Common myeloid progenitor, CD34-positive (primary cell): ENCODE results near the gene STH.

Experiments used
- CTCF ChIA-PET: fragments of 350-600 bp; sonication (Branson Sonifier 250); formaldehyde crosslinking; loops from one replicate; lab custom pipeline; 2021; ENCODE audit warnings: antibody characterized with exemption; lab: Charles Lee
- POLR2A ChIA-PET: fragments of 350-600 bp; sonication (Branson Sonifier 250); formaldehyde crosslinking; loops from one replicate; lab custom pipeline; 2021; ENCODE audit warnings: antibody characterized with exemption; lab: Charles Lee
- DNase-seq, 3 donors: peaks; one replicate each; pipeline versions ENCODE4 v3.0.0 to v3.0.0-alpha.2; 2013
- H3K27ac ChIP-seq, 2 experiments: 1 replicate in 1 of 2; 2 replicates in 1 of 2; pipeline ENCODE4 v1.7.0; 2013; ENCODE audit warnings: inconsistent platforms in 2 of 2, low read length in 2 of 2, mild to moderate bottlenecking in 2 of 2, low read depth in 1 of 2, moderate library complexity in 1 of 2; ENCODE audit not compliant: severe bottlenecking in 2 of 2, insufficient read depth in 1 of 2, poor library complexity in 1 of 2
- H3K27me3 ChIP-seq, 5 experiments: replicated peaks in 2 of 5; 1 replicate in 3 of 5; 2 replicates in 2 of 5; pipeline versions ENCODE4 v1.6.1 to v1.7.0; 2013; ENCODE audit warnings: low read length in 4 of 5, mild to moderate bottlenecking in 2 of 5, moderate library complexity in 2 of 5, inconsistent platforms in 1 of 5; ENCODE audit not compliant: insufficient read depth in 5 of 5, control insufficient read depth in 4 of 5
- H3K36me3 ChIP-seq, 4 experiments: 1 replicate in 2 of 4; 2 replicates in 2 of 4; pipeline versions ENCODE4 v1.6.1 to v1.7.0; 2013; ENCODE audit warnings: low read length in 3 of 4, control low read depth in 1 of 4, mild to moderate bottlenecking in 1 of 4; ENCODE audit not compliant: control insufficient read depth in 4 of 4, insufficient read depth in 4 of 4
- H3K4me1 ChIP-seq, 4 experiments: 1 replicate in 3 of 4; 2 replicates in 1 of 4; pipeline versions ENCODE4 v1.6.1 to v1.7.1; 2013; ENCODE audit warnings: low read length in 3 of 4, mild to moderate bottlenecking in 3 of 4, control low read depth in 1 of 4, inconsistent platforms in 1 of 4, moderate library complexity in 1 of 4; ENCODE audit not compliant: control insufficient read depth in 4 of 4, insufficient read depth in 4 of 4; ENCODE audit errors: control extremely low read depth in 1 of 4
- H3K4me3 ChIP-seq, 7 experiments: 1 replicate in 4 of 7; 2 replicates in 3 of 7; pipeline versions ENCODE4 v1.5.1 to v1.7.0; 2013; ENCODE audit warnings: mild to moderate bottlenecking in 7 of 7, low read length in 6 of 7, moderate library complexity in 6 of 7, inconsistent platforms in 2 of 7, low read depth in 2 of 7, control low read depth in 1 of 7; ENCODE audit not compliant: insufficient read depth in 4 of 7, control insufficient read depth in 1 of 7; ENCODE audit errors: extremely low read depth in 1 of 7
- H3K9me3 ChIP-seq, 5 experiments: 1 replicate in 4 of 5; 2 replicates in 1 of 5; pipeline versions ENCODE4 v1.6.1 to v1.7.1; 2013; ENCODE audit warnings: low read length in 4 of 5, mild to moderate bottlenecking in 2 of 5, inconsistent platforms in 1 of 5, low read depth in 1 of 5, moderate library complexity in 1 of 5; ENCODE audit not compliant: control insufficient read depth in 4 of 5, insufficient read depth in 2 of 5; ENCODE audit errors: control extremely low read depth in 1 of 5
- WGBS: methylation state at CpG from one replicate; pipeline ENCODE4 v1.1.5; 2013; ENCODE audit not compliant: insufficient coverage; 5-methylcytosine and 5-hydroxymethylcytosine counted together

The STH gene

GRCh38 chr17:45973099-45973780, 25.8 kb upstream of the STH start:
- H3K27ac ChIP-seq: no peak overlapping the region
- CTCF ChIA-PET: interaction anchor here (0.6 kb wide), 1 partner anchor 11 kb away, joined by 3 read pairs; no protein-coding TSS in a partner anchor
- peaks cover 0 to 5% (median 0%) of the 10 kb centered on the region in 5 experiments for H3K9me3 ChIP-seq
- DNase-seq: no peak
- no peaks in the 10 kb centered on the region for H3K4me1 ChIP-seq
- 93% methylated on average over 11 of the region's 12 CpGs for WGBS
- POLR2A ChIA-PET: no interaction called here
- H3K27me3 ChIP-seq: peaks cover 0 to 4% (median 2%) of the 10 kb centered on the region in 5 experiments
- no peak overlapping the region for H3K4me3 ChIP-seq
- no peaks in the 10 kb centered on the region for H3K36me3 ChIP-seq

DNA sequence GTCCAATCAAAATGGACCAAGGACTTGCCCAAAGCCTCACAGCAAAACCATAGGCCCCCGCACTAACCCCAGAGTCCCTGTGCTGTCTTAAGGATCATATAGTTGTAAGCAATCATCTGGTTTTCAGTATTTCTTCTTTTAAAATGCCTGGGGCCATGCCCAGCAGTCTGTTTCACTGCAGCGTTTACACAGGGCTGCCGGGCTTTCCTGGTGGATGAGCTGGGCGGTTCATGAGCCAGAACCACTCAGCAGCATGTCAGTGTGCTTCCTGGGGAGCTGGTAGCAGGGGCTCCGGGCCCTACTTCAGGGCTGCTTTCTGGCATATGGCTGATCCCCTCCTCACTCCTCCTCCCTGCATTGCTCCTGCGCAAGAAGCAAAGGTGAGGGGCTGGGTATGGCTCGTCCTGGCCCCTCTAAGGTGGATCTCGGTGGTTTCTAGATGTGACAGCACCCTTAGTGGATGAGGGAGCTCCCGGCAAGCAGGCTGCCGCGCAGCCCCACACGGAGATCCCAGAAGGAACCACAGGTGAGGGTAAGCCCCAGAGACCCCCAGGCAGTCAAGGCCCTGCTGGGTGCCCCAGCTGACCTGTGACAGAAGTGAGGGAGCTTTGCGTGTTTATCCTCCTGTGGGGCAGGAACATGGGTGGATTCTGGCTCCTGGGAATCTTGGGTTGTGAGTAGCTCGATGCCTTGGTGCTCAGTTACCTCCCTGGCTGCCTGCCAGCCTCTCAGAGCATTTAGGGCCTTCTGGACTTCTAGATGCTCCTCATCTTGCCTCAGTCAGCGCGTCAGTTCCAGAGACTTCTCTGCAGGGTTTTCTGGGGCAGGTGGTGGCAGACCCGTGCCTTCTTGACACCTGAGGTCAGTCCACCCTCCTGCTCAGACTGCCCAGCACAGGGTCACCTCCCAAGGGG, 24.8 kb upstream of the STH start:
- 95% methylated on average over 14 of the region's 17 CpGs for whole genome bisulfite sequencing

GRCh38 chr17:45974916-45975630, 24.0 kb upstream of the STH start:
- H3K27me3 ChIP-seq: peaks cover 0 to 6% (median 0%) of the 10 kb centered on the region in 5 experiments

More for the DNA sequence above, 24.8 kb upstream of the STH start:
- no peak overlapping the region for H3K4me3 ChIP-seq
- no peak for DNase-seq
- H3K36me3 ChIP-seq: no peaks in the 10 kb centered on the region
- peaks cover 0 to 5% (median 0%) of the 10 kb centered on the region in 5 experiments for H3K9me3 ChIP-seq
- CTCF ChIA-PET: interaction anchor here (0.6 kb wide), 1 partner anchor 12 kb away, joined by 3 read pairs; no protein-coding TSS in a partner anchor
- H3K27ac ChIP-seq: no peak overlapping the region
- H3K27me3 ChIP-seq: peaks cover 0 to 4% (median 0%) of the 10 kb centered on the region in 5 experiments
- H3K4me1 ChIP-seq: no peaks in the 10 kb centered on the region
- POLR2A ChIA-PET: no interaction called here

GRCh38 chr17:45975640-45976295, 23.3 kb upstream of the STH start:
- no peaks in the 10 kb centered on the region for H3K36me3 ChIP-seq
- H3K9me3 ChIP-seq: peaks cover 0 to 5% (median 0%) of the 10 kb centered on the region in 5 experiments
- 86% methylated on average over 7 of the region's 8 CpGs for WGBS
- H3K4me3 ChIP-seq: no peak overlapping the region
- H3K4me1 ChIP-seq: no peaks in the 10 kb centered on the region
- CTCF ChIA-PET: no interaction called here
- DNase-seq: no peak
- peaks cover 0 to 6% (median 0%) of the 10 kb centered on the region in 5 experiments for H3K27me3 ChIP-seq
- POLR2A ChIA-PET: no interaction called here
- no peak overlapping the region for H3K27ac ChIP-seq

More at GRCh38 chr17:45974916-45975630, 24.0 kb upstream of the STH start:
- no peak overlapping the region for H3K27ac ChIP-seq
- 93% methylated on average over 9 of the region's 10 CpGs for WGBS
- H3K9me3 ChIP-seq: peaks cover 0 to 5% (median 0%) of the 10 kb centered on the region in 5 experiments
- no peak overlapping the region for H3K4me3 ChIP-seq
- POLR2A ChIA-PET: no interaction called here
- CTCF ChIA-PET: no interaction called here
- no peaks in the 10 kb centered on the region for H3K4me1 ChIP-seq
- no peaks in the 10 kb centered on the region for H3K36me3 ChIP-seq
- DNase-seq: no peak

- Histone ChIP-seq H3K9me3 (peaks cover 0 to 5% (median 0%) of the 10 kb centered on the region in 5 experiments), H3K4me1 (no peaks in the 10 kb centered on the region), H3K27ac (no peak overlapping the region), H3K4me3 (no peak overlapping the region), H3K27me3 (peaks cover 0 to 6% (median 0%) of the 10 kb centered on the region in 5 experiments), H3K36me3 (no peaks in the 10 kb centered on the region)
- WGBS: 100% methylated on average over 2 of the region's 2 CpGs
- ChIA-PET POLR2A (no interaction called here), CTCF (interaction anchor here (1.4 kb wide), 1 partner anchor 10 kb away, joined by 3 read pairs; no protein-coding TSS in a partner anchor)
- no peak for DNase-seq
Measured at GRCh38 chr17:45976391-45976754, 22.7 kb upstream of the STH start.

GRCh38 chr17:45976755-45977505, 22.1 kb upstream of the STH start:
- H3K4me1 ChIP-seq: no peaks in the 10 kb centered on the region
- 91% methylated on average over 18 of the region's 18 CpGs for WGBS

More at GRCh38 chr17:45976755-45977505, 22.1 kb upstream of the STH start:
- Histone ChIP-seq H3K4me3 (no peak overlapping the region), H3K27me3 (peaks cover 0 to 6% (median 0%) of the 10 kb centered on the region in 5 experiments), H3K36me3 (no peaks in the 10 kb centered on the region), H3K9me3 (peaks cover 0 to 3% (median 0%) of the 10 kb centered on the region in 5 experiments), H3K27ac (peak overlapping the region in 1 of 2 experiments; percentile 15)
- ChIA-PET CTCF (interaction anchor here (1.4 kb wide), 1 partner anchor 9 kb away, joined by 3 read pairs; no protein-coding TSS in a partner anchor), POLR2A (no interaction called here)
- DNase-seq: no peak
